Coronary artery (tissue), 2 donors: ENCODE results near the gene HNRNPF.

Experiments
- DNase-seq: peaks from one replicate; pipeline ENCODE4 v3.0.0-alpha.2; 2017; ENCODE audit warnings: low spot score
- H3K27ac ChIP-seq, 2 donors: fragments of 200-600 bp; sonication (generic); one replicate each; pipeline ENCODE4 v1.5.1; 2016 to 2019
- H3K4me3 ChIP-seq: fragments of 200-600 bp; sonication (generic); 2 replicates; pipeline ENCODE4 v1.5.1; 2016; ENCODE audit warnings: mild to moderate bottlenecking, moderate library complexity
- CTCF ChIP-seq: fragments of 200-600 bp; sonication (generic); IDR thresholded peaks from one replicate; pipeline ENCODE4 v1.5.1; 2019; ENCODE audit warnings: antibody characterized with exemption

The HNRNPF gene

DNA sequence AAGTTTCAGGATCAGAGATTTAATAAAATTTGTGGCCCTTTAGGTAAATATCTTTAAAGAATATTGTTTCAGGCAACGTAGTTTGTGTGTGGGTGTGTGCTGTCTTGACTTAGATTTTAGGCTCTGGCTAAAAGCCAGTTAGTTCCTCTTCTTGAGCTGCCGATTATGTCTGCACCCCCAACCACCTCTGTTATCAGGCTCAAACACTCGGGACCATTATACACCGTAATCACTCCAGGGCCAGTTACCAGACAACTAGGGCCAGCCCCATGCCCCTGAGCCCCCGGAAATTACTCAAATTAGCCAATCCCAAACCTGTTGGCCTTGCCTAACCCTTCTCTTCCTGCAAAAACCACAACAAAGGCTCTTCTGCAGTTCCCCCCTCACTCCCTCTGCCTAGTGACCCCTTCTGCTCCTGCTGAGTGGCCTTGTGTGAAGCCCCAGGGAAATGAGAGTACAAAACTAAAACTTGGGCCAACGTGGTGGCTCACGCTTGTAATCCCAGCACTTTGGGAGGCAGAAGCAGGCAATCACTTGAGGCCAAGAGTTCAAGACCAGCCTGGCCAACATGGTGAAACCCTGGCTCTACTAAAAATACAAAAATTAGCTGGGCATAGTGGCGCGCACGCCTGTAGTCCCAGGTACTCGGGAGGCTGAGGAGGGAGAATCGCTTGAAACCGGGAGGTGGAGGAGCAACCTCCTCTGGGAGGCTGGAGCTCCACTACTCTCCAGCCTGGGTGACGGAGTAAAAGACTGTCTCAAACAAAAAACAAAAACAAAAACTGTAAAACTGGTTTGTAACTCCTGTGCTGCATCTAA lies 9.2 kb upstream of the HNRNPF start:
- TF ChIP-seq CTCF = no peak
- DNase-seq = no peak
- Histone ChIP-seq H3K27ac (no peak overlapping the region), H3K4me3 (no peak overlapping the region)

DNA sequence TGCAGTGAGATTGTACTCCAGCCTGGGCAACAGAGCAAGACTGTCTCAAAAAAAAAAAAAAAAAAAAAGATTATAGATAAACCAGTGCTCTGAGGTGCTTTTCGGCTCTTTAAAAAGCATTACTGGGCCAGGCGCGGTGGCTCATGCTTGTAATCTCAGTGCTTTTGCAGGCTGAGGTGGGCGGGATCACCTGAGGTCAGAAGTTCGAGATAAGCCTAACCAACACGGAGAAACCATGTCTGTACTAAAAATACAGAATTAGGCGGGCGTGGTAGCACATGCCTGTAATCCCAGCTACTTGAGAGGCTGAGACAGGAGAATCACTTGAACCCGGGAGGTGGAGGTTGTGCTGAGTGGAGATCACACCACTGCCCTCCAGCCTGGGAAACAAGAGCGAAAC lies 6.6 kb upstream of the HNRNPF start:
- Histone ChIP-seq H3K4me3 (no peak overlapping the region), H3K27ac (no peak overlapping the region)
- no peak for TF ChIP-seq CTCF
- DNase-seq = no peak

GRCh38 chr10:43411536-43411935 lies 2.5 kb upstream of the HNRNPF start:
- H3K27ac ChIP-seq = no peak overlapping the region
- DNase-seq = no peak
- TF ChIP-seq CTCF = no peak
- H3K4me3 ChIP-seq = no peak overlapping the region

- no peak overlapping the region for H3K4me3 ChIP-seq
- no peak for TF ChIP-seq CTCF
- H3K27ac ChIP-seq = no peak overlapping the region
- DNase-seq = no peak
Measured at GRCh38 chr10:43410345-43410744, 1.4 kb upstream of the HNRNPF start.

DNA sequence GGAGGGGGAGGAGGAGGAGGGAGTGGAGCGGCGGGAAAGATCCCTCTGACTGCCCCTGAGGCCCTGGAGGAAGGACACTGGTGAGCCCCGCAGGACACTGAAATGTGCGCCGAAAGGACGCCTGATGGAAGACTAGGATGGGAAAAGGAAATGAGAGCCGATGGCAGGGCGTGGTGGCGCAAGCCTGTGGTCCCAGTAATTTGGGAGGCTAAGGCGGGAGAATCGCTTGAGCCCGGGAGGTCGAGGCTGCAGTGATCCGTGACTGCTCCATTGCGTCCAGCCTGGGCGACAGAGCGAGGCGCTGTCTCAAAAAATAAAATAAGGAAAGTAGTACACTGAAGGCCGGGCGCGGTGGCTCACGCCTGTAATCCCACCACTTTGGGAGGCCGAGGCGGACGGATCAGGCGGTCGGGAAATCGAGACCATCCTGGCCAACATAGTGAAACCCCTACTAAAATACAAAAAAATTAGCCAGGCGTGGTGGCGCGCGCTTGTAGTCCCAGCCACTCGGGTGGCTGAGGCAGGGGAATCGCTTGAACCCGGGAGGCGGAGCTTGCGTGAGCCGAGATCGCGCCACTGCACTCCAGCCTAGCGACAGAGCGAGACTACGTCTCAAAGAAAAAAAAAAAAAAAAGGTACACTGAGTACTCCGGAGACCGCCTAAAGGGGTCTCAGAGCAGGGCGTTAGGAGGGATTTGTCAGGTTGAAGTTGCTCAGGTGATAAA lies 561 bp upstream of the HNRNPF start:
- no peak for TF ChIP-seq CTCF
- DNase-seq = no peak
- Histone ChIP-seq H3K27ac (peak overlapping the region; percentile 95 to 97), H3K4me3 (peak overlapping the region; percentile 91)

GRCh38 chr10:43408331-43408709 lies 666 bp downstream of the HNRNPF start:
- H3K4me3 ChIP-seq = peak overlapping the region; percentile 91
- peak; percentile 78 for DNase-seq
- H3K27ac ChIP-seq = peak overlapping the region; percentile 95 to 97
- TF ChIP-seq CTCF = no peak
